Heart right ventricle (tissue), 16 donors: ENCODE data around the gene DIP2A. TPM values are rescaled to one million over a fixed set of nuclear protein-coding genes. Genes with fewer than 3 reads are reported as not detected.
"Not testable (repeated sequence)": the region's sequence is repeated elsewhere in the genome, so short reads cannot be mapped to it uniquely, and the experiment has no call there.

Experiments
- ATAC-seq, 8 donors: fragments of 200-7000 bp; cut with Tn5 transposase; one replicate each; pipeline ENCODE4 v1.9.1; 2020; ENCODE audit warnings: mild to moderate bottlenecking in 8 of 8, moderate library complexity in 8 of 8, moderate number of reproducible peaks in 1 of 8
- DNase-seq, 2 donors: peaks; one replicate each; pipeline ENCODE4 v3.0.0-alpha.2; 2020
- H3K27ac ChIP-seq, 10 donors: fragments of 200-600 bp; sonication (generic) in 2 of 10; one replicate each; pipeline versions ENCODE4 v1.5.0 to v1.8.0; 2020 to 2022; ENCODE audit warnings: mild to moderate bottlenecking in 3 of 10
- H3K27me3 ChIP-seq, 7 donors: fragments of 200-600 bp; one replicate each; pipeline ENCODE4 v1.8.0; 2021 to 2022; ENCODE audit warnings: mild to moderate bottlenecking in 2 of 7
- H3K36me3 ChIP-seq, 9 donors: fragments of 200-600 bp; sonication (generic) in 1 of 9; one replicate each; pipeline versions ENCODE4 v1.5.0 to v1.8.0; 2020 to 2022; ENCODE audit warnings: mild to moderate bottlenecking in 2 of 9
- H3K4me1 ChIP-seq, 9 donors: fragments of 200-600 bp; sonication (generic) in 1 of 9; one replicate each; pipeline versions ENCODE4 v1.5.0 to v1.8.0; 2020 to 2022; ENCODE audit warnings: mild to moderate bottlenecking in 4 of 9
- H3K4me3 ChIP-seq, 10 donors: fragments of 200-600 bp; sonication (generic) in 2 of 10; one replicate each; pipeline versions ENCODE4 v1.5.0 to v1.8.0; 2020 to 2022; ENCODE audit warnings: mild to moderate bottlenecking in 7 of 10, moderate library complexity in 2 of 10
- H3K9me3 ChIP-seq, 11 donors: fragments of 200-600 bp in 10 of 11; sonication (generic) in 2 of 11; one replicate each; pipeline versions ENCODE4 v1.5.0 to v1.8.0; 2013 to 2022; ENCODE audit warnings: mild to moderate bottlenecking in 2 of 11, control low read depth in 1 of 11, moderate library complexity in 1 of 11
- WGBS, 2 donors: extraction: QIAGEN DNeasy Blood & Tissue Kit; methylation state at CpG; one replicate each; pipeline ENCODE4 v1.1.7; 2013; ENCODE audit warnings: inconsistent platforms in 1 of 2; 5-methylcytosine and 5-hydroxymethylcytosine counted together
- intact Hi-C, 10 donors: fragments of 100-400 bp; cut with DNase I; formaldehyde crosslinking; loops; one replicate each; pipeline versions ENCODE4 v1.11.1 to v1.14.2; 2022
- polyA plus RNA-seq, 2 donors: library from polyadenylated mRNA; stranded (reverse); fragments of 200-250 nt; gene quantifications; one replicate each; pipeline ENCODE4 v1.2.3, GENCODE V29; 2013
- total RNA-seq, 10 donors: library from RNA; stranded (reverse); fragmentation: NEBNext Ultra II Directional in 3 of 10; extraction: Animal tissue kit (Norgen Biotek cat#: 25700) in 3 of 10; gene quantifications; one replicate each; pipeline versions ENCODE4 v1.2.1 to v1.2.4, GENCODE V29; 2021 to 2023
- TF ChIP-seq, protein P1 (sequence below), 9 donors: fragments of 200-600 bp; sonication (generic) in 2 of 9; IDR thresholded peaks; one replicate each; pipeline versions ENCODE4 v1.5.0 to v1.8.0; 2021 to 2022; ENCODE audit warnings: antibody characterized with exemption in 9 of 9, mild to moderate bottlenecking in 5 of 9, moderate library complexity in 1 of 9
- donor health status: Arrhythmogenic right ventricular cardiomyopathy.
- donor health status: ischemic (EF 13 %, LVEDD 7.1; RV severe dilation, severe dysfunction).
- donor health status: healthy with polysubstance abuse.
- donor health status: DM: no; HTN: yes; CAD: no.
- donor health status: DM: no; HTN: no; CAD: no.
- donor health status: ischemic (EF 25% LVEDD 6.9; RV normal size, moderate dysfunction).
- donor health status: ischemic (EF 25% LVEDD 5.7; RV mildly dilated, moderate dysfunction).
- donor health status: healthy.
- donor health status: DM: yes; HTN: yes; CAD: no.
- donor health status: Ischemic cardiomyopathy.
- donor health status: ischemic (EF 35%, LVEDD 5.7; RV mildly dilated, moderate dysfunction).
- donor health status: nonischemic (EF 11% LVEDD 7.7; RV severe dilation, severe dysfunction).
- donor health status: DM: yes; HTN: yes; CAD: no.
- donor health status: PGD.
- donor health status: ischemic (EF 29% LVEDD 5.4; RV normal size, mild dysfunction).
- donor health status: nonischemic (EF 23%, LVEDD 6.1; RV moderate dilation, normal function).

DIP2A gene
- total and polyA plus RNA-seq, 12 donors, result 9.4 to 45.2 (median 22.9) TPM

DNA sequence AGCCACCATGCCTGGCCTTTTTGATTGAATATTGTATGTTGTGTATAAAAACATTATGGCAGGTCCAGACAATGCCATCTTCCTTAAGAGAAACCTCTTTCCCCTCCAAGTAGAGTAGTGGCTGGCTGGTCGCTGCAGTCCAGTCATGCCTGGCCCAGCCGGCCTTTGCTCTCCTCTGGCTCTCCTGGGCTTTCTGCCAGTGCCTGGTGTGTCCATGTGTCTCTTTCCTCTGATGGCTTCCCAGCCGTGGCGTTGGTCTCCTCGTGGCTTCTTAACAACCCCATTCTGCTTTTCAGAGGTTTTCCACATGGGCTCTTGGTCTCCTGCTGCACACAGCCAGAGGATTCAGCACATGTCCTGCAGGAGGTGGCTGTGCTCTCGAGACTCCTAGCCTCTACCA lies 58.7 kb downstream of the DIP2A start:
- H3K9me3 ChIP-seq, result peaks cover 0 to 7% (median 0%) of the 10 kb centered on the region in 11 donors
- no peaks in the 10 kb centered on the region for H3K27me3 ChIP-seq
- no peak overlapping the region for H3K4me3 ChIP-seq
- 47 to 53% methylated on average over 6 of the region's 6 CpGs for WGBS, 2 donors
- intact Hi-C loops, result no loop called here
- peaks cover 0 to 81% (median 4%) of the 10 kb centered on the region in 9 donors for H3K36me3 ChIP-seq
- H3K27ac ChIP-seq, result no peak overlapping the region
- peaks cover 2 to 30% (median 16%) of the 10 kb centered on the region in 9 donors for H3K4me1 ChIP-seq
- DNase-seq (peak; percentile 45 to 48), ATAC-seq (peak in 6 of 8 donors; percentile 73 to 88 (median 80))
- TF ChIP-seq, protein P1, sequence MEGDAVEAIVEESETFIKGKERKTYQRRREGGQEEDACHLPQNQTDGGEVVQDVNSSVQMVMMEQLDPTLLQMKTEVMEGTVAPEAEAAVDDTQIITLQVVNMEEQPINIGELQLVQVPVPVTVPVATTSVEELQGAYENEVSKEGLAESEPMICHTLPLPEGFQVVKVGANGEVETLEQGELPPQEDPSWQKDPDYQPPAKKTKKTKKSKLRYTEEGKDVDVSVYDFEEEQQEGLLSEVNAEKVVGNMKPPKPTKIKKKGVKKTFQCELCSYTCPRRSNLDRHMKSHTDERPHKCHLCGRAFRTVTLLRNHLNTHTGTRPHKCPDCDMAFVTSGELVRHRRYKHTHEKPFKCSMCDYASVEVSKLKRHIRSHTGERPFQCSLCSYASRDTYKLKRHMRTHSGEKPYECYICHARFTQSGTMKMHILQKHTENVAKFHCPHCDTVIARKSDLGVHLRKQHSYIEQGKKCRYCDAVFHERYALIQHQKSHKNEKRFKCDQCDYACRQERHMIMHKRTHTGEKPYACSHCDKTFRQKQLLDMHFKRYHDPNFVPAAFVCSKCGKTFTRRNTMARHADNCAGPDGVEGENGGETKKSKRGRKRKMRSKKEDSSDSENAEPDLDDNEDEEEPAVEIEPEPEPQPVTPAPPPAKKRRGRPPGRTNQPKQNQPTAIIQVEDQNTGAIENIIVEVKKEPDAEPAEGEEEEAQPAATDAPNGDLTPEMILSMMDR (IDR thresholded peaks at IDR 0.05), result no peak

DNA sequence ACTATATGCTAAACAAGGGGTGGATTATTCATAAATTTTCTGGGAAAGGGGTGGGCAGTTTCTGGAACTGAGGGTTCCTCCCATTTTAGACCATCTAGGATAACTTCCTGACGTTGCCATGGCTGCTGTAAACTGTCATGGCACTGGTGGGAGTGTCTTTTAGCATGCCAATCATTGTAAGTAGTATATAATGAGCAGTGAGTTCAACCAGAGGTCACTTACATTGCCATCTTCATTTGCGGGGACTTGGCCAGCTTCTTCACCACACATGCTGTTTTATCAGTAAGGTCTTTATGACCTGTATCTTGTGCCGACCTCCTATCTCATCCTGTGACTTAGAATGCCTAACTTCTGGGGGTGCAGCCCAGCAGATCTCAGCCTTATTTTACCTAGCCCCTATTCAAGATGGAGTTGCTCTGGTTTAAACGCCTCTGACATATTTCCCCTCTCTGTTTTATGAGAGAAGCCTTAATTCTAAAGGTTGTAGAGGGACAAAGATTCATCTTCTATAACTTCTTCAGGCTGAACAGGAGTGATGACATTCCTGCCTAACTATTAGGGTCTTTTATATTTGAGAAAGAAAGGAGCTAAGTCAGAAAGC lies 60.4 kb downstream of the DIP2A start:
- Histone ChIP-seq H3K27ac (no peak overlapping the region), H3K36me3 (peaks cover 0 to 71% (median 0%) of the 10 kb centered on the region in 9 donors), H3K4me1 (peaks cover 2 to 30% (median 16%) of the 10 kb centered on the region in 9 donors), H3K9me3 (peaks cover 0 to 7% (median 0%) of the 10 kb centered on the region in 11 donors), H3K27me3 (no peaks in the 10 kb centered on the region), H3K4me3 (no peak overlapping the region)
- DNase-seq, result no peak
- TF ChIP-seq, protein P1 (IDR thresholded peaks at IDR 0.05), result no peak
- ATAC-seq, result no peak
- intact Hi-C loops, result no loop called here
- 40 to 66% methylated on average over 4 of the region's 4 CpGs for WGBS, 2 donors

DNA sequence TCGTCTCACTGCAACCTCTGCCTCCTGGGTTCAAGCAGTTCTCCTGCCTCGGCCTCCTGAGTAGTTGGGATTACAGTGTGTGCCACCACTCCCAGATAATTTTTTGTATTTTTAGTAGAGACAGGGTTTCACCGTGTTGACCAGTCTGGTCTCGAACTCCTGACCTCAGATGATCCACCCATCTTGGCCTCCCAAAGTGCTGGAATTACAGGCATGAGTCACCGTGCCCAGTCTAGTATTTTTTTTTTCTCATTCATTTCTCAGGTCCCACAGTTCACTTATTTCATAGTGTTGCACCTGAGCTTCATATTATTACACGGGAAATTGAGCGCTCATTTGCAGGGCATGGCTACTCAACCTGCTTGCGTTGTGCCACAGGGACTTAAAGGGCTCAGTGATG lies 68.7 kb downstream of the DIP2A start:
- not testable (repeated sequence) for DNase-seq, ATAC-seq
- 86 to 91% methylated on average over 8 of the region's 8 CpGs for WGBS, 2 donors

DNA sequence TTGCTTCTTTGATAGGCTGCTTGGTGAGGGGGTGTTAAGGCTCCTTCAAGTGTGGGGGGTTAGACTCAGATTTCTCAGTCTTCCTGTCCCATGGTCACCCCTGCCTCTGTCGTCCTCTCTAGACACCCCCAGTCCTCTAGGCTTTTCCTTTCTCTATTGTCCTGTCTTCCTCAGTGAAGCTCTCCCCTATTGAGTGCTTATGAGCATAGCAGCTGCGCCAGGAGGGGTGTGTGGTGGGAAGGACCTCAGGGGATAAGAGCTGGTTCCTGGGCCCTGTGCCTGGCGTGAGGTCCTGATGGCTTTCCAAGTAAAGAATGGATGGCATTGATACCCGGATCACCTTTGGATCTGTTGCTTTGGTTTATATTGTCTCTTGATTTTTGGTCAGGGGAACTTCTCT lies 69.1 kb downstream of the DIP2A start:
- Histone ChIP-seq H3K4me1 (peaks cover 0 to 18% (median 8%) of the 10 kb centered on the region in 9 donors), H3K27me3 (no peaks in the 10 kb centered on the region), H3K27ac (no peak overlapping the region), H3K4me3 (no peak overlapping the region), H3K9me3 (no peaks in the 10 kb centered on the region), H3K36me3 (peaks cover 0 to 64% (median 21%) of the 10 kb centered on the region in 9 donors)
- no peak for ATAC-seq
- TF ChIP-seq, protein P1 (IDR thresholded peaks at IDR 0.05), result no peak
- intact Hi-C loops, result no loop called here
- WGBS, 2 donors, result 83 to 85% methylated on average over 4 of the region's 4 CpGs
- no peak for DNase-seq

More for the DNA sequence above, 68.7 kb downstream of the DIP2A start:
- H3K9me3 ChIP-seq, intact Hi-C loops, H3K4me3 ChIP-seq, H3K27me3 ChIP-seq, H3K27ac ChIP-seq: not testable (repeated sequence)
- Histone ChIP-seq H3K4me1 (peaks cover 0 to 18% (median 8%) of the 10 kb centered on the region in 9 donors), H3K36me3 (peaks cover 0 to 64% (median 21%) of the 10 kb centered on the region in 9 donors)

DNA sequence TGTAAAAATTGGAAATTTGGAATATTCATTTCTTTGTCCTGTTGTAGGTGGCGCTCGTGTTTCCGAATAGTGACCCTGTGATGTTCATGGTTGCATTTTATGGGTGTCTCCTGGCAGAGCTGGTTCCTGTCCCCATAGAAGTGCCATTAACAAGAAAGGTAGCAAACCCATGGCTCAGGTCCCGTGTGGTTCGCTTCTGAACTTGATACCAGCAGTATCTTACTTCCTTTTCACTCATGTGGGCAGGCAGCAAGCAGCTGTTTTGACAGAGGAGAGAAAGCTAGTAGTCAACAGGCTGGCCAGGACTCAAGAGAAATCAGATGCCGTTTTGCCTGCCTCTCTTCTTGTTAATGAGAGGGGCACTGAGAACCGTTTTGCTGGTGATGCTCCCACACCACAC lies 73.4 kb downstream of the DIP2A start:
- peaks cover 0 to 88% (median 28%) of the 10 kb centered on the region in 9 donors for H3K36me3 ChIP-seq

More for the DNA sequence above, 73.4 kb downstream of the DIP2A start:
- Histone ChIP-seq H3K27ac (peak overlapping the region in 1 of 10 donors; percentile 15), H3K4me3 (no peak overlapping the region), H3K4me1 (peaks cover 0 to 12% (median 1%) of the 10 kb centered on the region in 9 donors), H3K27me3 (no peaks in the 10 kb centered on the region), H3K9me3 (no peaks in the 10 kb centered on the region)
- 81 to 82% methylated on average over 7 of the region's 7 CpGs for WGBS, 2 donors
- ATAC-seq, result no peak
- TF ChIP-seq, protein P1 (IDR thresholded peaks at IDR 0.05), result no peak
- no peak for DNase-seq
- intact Hi-C loops, result no loop called here
